Activated T-helper 9 cell treated with anti-CD3 and anti-CD28 coated beads, Interleukin-2, amount 50 U/mL, for 16 hours (primary cell): ENCODE results near the gene EMP2.
A peak's percentile ranks its signal among the peaks of the same experiment; 100 is the strongest.
"Not testable (repeated sequence)": the region's sequence is repeated elsewhere in the genome, so short reads cannot be mapped to it uniquely, and the experiment has no call there.

ENCODE experiments used
- DNase-seq: peaks from one replicate; pipeline ENCODE4 v3.0.0-alpha.2; 2020; ENCODE audit warnings: low read depth

The EMP2 gene

DNA sequence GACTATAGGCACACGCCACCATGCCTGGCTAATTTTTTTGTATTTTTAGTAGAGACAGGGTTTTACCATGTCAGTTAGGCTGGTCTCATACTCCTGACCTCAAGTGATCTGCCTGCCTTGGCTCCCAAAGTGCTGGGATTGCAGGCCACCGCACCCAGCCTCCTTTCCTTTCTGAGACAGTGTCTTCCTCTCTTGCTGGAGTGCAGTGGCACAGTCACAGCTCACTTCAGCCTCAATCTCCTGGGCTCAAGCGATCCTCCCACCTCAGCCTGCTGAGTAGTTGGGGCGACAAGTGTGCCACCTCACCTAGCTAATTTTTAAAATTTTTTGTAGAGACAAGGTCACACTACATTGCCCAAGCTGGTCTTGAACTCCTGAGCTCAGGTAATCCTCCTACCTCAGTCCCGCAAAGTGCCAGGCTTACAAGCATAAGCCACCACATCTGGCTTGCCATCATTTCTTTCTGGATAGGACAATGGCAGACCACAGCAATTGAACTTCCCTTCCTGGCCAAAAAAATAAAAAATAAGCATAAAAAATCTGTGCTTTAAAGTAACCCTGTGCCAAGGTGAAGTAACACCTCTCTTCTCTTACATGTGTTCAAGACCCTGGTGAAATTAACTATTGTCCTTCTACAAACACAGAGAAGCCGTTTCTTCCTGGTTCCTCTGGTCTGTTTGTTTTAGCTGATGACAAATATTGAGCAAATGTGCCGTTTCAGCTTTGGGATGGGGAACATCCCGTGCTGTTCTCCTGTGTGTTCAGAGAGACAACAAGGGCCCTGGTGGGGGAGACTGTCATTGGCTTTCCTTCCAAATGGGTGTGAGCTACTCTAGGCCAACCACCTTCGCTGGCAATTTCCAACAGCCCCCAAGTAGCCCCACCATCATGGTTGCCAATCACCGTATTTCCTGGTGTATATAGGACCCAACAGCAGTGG, 60.2 kb downstream of the EMP2 start:
- no peak for DNase-seq

DNA sequence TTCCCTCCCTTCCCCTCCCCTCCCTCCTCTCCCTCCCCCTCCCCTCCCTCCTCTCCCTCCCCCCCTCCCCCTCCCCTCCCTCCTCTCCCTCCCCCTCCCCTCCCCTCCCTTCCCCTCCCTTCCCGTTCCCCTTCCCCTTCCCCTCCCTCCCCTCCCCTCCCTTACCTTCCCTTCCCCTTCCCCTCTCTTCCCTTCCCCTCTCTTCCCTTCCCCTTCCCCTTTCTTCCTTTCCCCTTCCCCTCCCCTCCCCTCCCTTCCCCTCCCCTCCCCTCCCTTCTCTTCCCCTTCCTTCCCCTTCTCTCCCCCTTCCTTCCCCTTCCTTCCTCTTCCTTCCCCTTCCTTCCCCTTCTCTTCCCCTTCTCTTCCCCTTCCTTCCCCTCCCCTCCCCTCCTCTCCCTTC, 61.1 kb downstream of the EMP2 start:
- no peak for DNase-seq

DNA sequence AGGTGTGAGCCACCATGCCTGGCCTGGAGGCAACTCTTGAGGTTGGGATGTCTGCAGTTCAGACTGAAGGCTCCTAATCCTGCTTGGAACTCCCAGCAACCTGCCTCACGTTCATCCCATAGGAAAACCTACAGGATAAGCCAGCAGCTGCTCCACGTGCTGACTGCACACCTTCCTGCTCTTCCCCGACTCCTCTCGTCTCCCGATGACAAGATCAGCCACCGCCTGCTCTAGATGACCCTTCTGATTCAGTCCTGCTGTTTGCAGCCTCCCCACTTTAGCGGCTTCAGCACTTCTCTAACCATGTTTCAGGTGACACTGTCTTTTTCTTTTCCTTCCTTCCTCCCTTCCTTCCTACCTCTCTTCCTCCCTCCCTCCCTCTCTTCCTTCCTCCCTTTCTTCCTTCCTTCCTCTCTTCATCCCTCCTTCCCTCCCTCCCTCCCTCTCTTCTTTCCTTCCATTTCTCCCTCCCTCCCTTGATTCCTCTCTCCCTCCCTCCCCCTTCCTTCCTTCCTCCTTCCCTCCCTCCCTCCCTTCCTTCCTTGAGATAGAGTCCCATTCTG, 61.8 kb downstream of the EMP2 start:
- no peak for DNase-seq

- DNase-seq: no peak
Observed at GRCh38 chr16:10517868-10518267, 62.5 kb downstream of the EMP2 start.

GRCh38 chr16:10514369-10515055, 65.9 kb downstream of the EMP2 start:
- peak; percentile 3 for DNase-seq

GRCh38 chr16:10511829-10512228, 68.6 kb downstream of the EMP2 start:
- DNase-seq: no peak

- DNase-seq: no peak
Observed at GRCh38 chr16:10510279-10510678, 70.1 kb downstream of the EMP2 start.

- peak; percentile 17 for DNase-seq
Observed at GRCh38 chr16:10509534-10510025, 70.8 kb downstream of the EMP2 start.

- not testable (repeated sequence) for DNase-seq
Observed at GRCh38 chr16:10505286-10505685, 75.1 kb downstream of the EMP2 start.

DNA sequence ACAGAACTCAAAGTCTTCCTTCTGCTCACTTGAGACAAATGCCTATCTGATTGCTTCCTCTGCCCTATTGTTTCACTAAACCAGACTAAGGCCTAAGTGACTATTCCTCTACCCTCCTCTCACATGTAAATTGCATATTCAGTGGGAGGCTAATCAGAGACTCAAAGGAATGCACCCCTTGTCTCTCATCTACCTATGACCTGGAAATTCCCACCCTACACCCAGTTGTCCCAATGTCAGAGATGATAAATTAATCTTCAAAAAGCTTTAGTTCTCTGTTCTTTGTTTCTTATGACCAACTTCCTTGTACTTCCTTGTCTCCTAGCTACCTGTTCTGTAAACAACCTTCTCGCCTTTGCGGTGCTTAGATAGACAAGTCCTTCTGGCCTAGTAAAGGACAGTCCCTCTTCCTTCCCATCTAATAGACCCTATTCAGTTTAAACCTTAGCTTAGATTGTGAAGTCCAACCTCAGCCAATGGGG, 76.0 kb downstream of the EMP2 start:
- no peak for DNase-seq

GRCh38 chr16:10502776-10503175, 77.6 kb downstream of the EMP2 start:
- no peak for DNase-seq

DNA sequence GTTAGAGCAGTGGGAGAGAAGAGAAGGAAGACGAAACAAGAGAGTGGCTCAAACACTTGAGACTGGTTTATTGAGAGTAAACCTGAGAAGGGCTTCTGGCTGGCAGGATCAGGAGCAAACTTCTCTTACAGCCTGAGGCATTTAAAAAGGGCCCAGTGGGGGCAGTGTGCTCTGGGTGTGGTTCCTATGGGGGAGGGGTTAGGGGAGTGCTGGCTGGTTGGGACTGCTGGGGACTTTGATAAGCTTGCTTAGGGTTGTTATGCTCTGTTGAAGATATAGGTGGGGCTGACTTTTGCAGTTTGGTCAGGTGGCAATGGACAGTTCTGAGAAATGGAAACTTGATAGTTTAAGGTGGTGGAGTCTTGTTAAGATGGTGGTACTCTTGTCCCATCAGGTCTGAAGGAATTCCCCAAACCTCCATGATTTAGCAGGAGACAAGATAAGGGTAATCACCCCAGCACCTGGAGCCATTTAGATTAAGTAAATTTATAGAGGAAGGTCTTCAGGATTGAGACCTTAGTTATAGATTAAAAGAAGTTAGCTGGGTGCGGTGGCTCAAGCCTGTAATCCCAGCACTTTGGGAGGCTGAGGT, 79.3 kb downstream of the EMP2 start:
- DNase-seq: no peak

DNA sequence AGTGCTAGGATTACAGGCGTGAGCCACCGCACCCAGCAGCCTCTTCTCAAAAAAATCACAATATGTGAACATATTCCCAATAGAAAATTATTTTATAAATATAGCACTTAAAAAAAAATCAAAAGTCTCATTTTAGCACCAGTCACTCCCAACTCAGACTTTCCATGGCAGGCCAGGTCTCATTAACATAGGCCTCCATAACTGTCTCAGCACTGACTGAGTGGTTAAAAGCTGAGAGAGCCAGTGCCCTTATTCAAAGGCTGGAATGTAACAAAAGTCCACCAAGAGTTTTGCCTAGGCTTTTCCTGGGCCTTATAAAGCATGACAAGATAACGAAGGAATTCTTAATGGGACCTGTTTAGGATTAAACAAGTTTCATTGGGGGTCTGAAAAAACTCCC, 79.8 kb downstream of the EMP2 start:
- no peak for DNase-seq

- no peak for DNase-seq
Observed at GRCh38 chr16:10497132-10498101, 83.0 kb downstream of the EMP2 start.

GRCh38 chr16:10495031-10495345, 85.4 kb downstream of the EMP2 start:
- DNase-seq: no peak

DNA sequence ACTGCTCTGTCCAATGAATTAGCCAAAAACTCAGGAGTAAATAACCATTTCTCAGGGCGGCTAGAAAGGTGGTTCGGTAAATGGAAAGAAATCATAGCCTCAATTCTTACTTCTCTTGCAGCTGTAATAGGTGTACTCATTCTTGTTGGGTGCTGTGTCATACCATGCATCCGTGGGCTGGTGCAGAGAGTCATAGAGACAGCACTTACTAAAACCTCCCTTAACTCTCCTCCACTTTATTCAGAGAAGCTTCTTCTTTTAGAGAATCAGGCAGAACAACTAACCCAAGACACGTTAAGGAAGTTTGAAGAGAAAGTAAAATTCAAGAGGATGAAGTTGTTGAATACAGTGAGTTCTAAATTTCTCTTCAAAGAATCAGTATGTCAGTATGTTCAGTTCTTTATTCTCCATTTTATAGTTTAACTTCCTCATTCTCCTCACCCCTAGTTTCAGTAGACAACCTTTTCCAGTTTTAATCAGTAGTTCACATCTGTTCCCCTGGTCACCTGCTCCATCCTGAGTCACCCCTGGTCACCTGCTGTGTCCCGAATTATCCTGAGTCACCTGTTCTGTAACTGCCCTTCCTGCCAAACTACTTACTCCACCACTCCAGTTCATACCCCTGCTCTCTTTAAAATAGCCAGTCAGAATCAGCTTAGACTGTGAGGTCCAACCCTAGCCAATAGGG, 85.9 kb downstream of the EMP2 start:
- no peak for DNase-seq

DNA sequence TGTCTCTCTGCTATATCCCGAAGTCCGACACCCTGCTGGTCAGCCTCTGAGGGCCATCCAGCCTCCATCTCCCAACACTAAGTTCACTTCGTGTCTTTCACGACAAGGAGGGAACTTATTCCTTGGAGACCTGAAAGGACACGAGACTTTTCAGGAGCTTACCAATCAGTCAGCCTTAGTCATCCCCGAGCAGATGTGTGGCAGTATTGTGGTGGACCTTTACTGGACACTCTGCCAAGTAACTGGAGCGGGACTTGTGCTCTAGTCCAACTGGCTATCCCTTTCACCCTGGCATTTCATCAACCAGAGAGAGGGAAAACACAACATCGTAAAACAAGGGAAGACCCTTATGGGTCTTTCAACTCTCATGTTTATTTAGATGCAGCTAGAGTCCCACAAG, 87.1 kb downstream of the EMP2 start:
- no peak for DNase-seq

- no peak for DNase-seq
Observed at GRCh38 chr16:10490141-10490540, 90.3 kb downstream of the EMP2 start.

DNA sequence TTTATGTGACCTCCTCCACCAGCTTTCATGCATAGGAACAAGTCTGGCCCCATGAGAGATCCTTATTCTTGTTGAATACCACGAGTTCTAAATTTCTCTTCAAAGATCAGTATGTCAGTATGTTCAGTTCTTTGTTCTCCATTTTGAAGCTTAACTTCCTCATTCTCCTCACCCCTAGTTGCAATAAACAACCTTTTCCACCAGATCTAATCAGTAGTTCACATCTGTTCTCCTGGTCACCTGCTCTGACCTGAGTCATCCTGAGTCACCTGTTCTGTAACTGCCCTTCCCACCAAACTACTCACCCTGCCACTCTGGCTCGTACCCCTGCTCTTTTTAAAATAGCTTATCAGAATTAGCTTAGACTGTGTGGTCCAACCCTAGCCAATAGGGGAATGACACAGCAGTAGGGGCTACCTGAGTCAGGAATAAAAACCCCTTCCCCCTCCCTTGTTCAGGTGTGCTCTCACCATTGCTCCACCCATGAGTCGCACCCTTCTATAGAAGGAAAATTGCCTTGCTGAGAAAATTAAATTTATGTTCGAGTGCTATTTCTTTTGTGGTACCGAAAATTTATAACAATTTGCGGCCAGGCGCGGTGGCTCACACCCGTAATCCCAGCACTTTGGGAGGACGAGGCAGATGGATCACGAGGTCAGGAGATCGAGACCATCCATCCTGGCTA, 94.6 kb downstream of the EMP2 start:
- no peak for DNase-seq

DNA sequence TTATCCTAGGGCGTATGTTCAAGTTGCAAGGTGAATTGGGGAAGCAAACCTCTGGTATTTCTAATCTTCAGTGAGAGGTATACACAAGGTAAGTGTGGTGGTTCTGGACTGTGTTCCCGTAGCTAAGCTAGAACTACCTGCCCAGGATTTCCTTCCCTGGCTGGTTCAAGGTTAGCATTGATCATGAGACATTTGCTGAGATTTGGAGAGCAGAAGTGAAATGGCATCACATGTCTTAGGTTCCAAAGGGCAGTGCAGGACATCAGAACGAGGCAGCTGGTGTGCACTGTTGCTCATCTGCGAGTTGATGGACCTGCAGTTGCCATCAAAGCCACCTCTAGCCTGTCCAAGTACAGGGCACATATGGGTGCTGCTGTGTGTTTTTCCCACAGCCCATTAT, 95.2 kb downstream of the EMP2 start:
- DNase-seq: no peak
